Hepatocyte (in vitro differentiated cells): Measurements from ENCODE around the gene HSPH1. TPM values are rescaled to one million over a fixed set of nuclear protein-coding genes. Genes with fewer than 3 reads are reported as not detected.
A peak's percentile ranks its signal among the peaks of the same experiment; 100 is the strongest.

Experiments
- DNase-seq: peaks from one replicate; pipeline ENCODE4 v3.0.0-alpha.2; 2016; ENCODE audit warnings: low spot score
- H2AFZ ChIP-seq: fragments of 200-600 bp; sonication (generic); 2 replicates; pipeline ENCODE4 v1.6.0; 2016; ENCODE audit warnings: antibody characterized with exemption, mild to moderate bottlenecking
- H3K27ac ChIP-seq: fragments of 200-600 bp; sonication (generic); 2 replicates; pipeline ENCODE4 v1.5.1; 2016; ENCODE audit warnings: mild to moderate bottlenecking
- H3K27me3 ChIP-seq: fragments of 200-600 bp; sonication (generic); 2 replicates; pipeline ENCODE4 v1.6.1; 2016
- H3K36me3 ChIP-seq: fragments of 200-600 bp; sonication (generic); replicated peaks from 2 replicates; pipeline ENCODE4 v1.5.1; 2016; ENCODE audit warnings: low read depth; ENCODE audit not compliant: insufficient read depth
- H3K4me1 ChIP-seq: fragments of 200-600 bp; sonication (generic); 2 replicates; pipeline ENCODE4 v1.5.1; 2016; ENCODE audit warnings: mild to moderate bottlenecking, moderate library complexity; ENCODE audit not compliant: insufficient read depth
- H3K4me2 ChIP-seq: fragments of 200-600 bp; sonication (generic); 2 replicates; pipeline ENCODE4 v1.6.0; 2016
- H3K4me3 ChIP-seq: fragments of 200-600 bp; sonication (generic); 2 replicates; pipeline ENCODE4 v1.5.1; 2016; ENCODE audit warnings: mild to moderate bottlenecking
- H3K79me2 ChIP-seq: fragments of 200-600 bp; sonication (generic); 2 replicates; pipeline ENCODE4 v1.6.0; 2017; ENCODE audit warnings: mild to moderate bottlenecking
- H3K9me2 ChIP-seq: fragments of 200-600 bp; sonication (generic); replicated peaks from 2 replicates; pipeline ENCODE4 v1.6.0; 2017; ENCODE audit warnings: mild to moderate bottlenecking; ENCODE audit not compliant: insufficient read depth
- H3K9me3 ChIP-seq: fragments of 200-600 bp; sonication (generic); 2 replicates; pipeline ENCODE4 v1.5.1; 2016; ENCODE audit warnings: low read depth, mild to moderate bottlenecking
- H4K20me1 ChIP-seq: fragments of 200-600 bp; sonication (generic); 2 replicates; pipeline ENCODE4 v1.6.0; 2016; ENCODE audit warnings: mild to moderate bottlenecking; ENCODE audit not compliant: insufficient read depth, poor library complexity, severe bottlenecking
- EZH2 ChIP-seq: fragments of 200-600 bp; sonication (generic); IDR thresholded peaks from 2 replicates; pipeline ENCODE4 v1.6.1; 2016; ENCODE audit warnings: antibody characterized with exemption, mild to moderate bottlenecking, borderline replicate concordance
- EZH2phosphoT487 ChIP-seq: fragments of 200-600 bp; sonication (generic); IDR thresholded peaks from one replicate; pipeline ENCODE4 v1.6.1; 2018; ENCODE audit warnings: antibody characterized with exemption, mild to moderate bottlenecking, low read depth, moderate library complexity; ENCODE audit not compliant: unreplicated experiment, severe bottlenecking
- WGBS: methylation state at CpG from one replicate; pipeline ENCODE4 v1.1.6; 2016; ENCODE audit warnings: low lambda C conversion rate; ENCODE audit errors: missing lambda C conversion rate; 5-methylcytosine and 5-hydroxymethylcytosine counted together
- polyA plus RNA-seq: library from polyadenylated mRNA; unstranded; fragments of >200 nt; fragmentation: Nextera tagmentation; extraction: Ambion mirVana; gene quantifications from 2 replicates; pipeline ENCODE4 v1.2.1, GENCODE V29; 2016
- total RNA-seq: library from RNA; depleted of rRNA; stranded (reverse); fragments of >200 nt; gene quantifications from 2 replicates; pipeline ENCODE4 v1.2.3, GENCODE V29; 2014
- TF ChIP-seq, protein P1 (sequence below): fragments of 200-600 bp; sonication (generic); IDR thresholded peaks from 2 replicates; pipeline ENCODE4 v1.5.1; 2016; ENCODE audit warnings: antibody characterized with exemption, mild to moderate bottlenecking; ENCODE audit not compliant: poor library complexity

The HSPH1 gene
- total and polyA plus RNA-seq, 2 experiments from 2014 or later, result 64.1 to 74.2 TPM

- 74% methylated on average over 3 of the region's 3 CpGs for WGBS
- H3K79me2 ChIP-seq, result no peaks in the 10 kb centered on the region
- no peak overlapping the region for H2AFZ ChIP-seq
- TF ChIP-seq EZH2, result no peak
- TF ChIP-seq, protein P1, sequence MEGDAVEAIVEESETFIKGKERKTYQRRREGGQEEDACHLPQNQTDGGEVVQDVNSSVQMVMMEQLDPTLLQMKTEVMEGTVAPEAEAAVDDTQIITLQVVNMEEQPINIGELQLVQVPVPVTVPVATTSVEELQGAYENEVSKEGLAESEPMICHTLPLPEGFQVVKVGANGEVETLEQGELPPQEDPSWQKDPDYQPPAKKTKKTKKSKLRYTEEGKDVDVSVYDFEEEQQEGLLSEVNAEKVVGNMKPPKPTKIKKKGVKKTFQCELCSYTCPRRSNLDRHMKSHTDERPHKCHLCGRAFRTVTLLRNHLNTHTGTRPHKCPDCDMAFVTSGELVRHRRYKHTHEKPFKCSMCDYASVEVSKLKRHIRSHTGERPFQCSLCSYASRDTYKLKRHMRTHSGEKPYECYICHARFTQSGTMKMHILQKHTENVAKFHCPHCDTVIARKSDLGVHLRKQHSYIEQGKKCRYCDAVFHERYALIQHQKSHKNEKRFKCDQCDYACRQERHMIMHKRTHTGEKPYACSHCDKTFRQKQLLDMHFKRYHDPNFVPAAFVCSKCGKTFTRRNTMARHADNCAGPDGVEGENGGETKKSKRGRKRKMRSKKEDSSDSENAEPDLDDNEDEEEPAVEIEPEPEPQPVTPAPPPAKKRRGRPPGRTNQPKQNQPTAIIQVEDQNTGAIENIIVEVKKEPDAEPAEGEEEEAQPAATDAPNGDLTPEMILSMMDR, result no peak
- H3K4me2 ChIP-seq, result no peak overlapping the region
- no peaks in the 10 kb centered on the region for H3K36me3 ChIP-seq
- no peaks in the 10 kb centered on the region for H4K20me1 ChIP-seq
- no peaks in the 10 kb centered on the region for H3K4me1 ChIP-seq
- DNase-seq, result no peak
- H3K4me3 ChIP-seq, result no peak overlapping the region
- no peak overlapping the region for H3K27ac ChIP-seq
- H3K9me2 ChIP-seq, result no peaks in the 10 kb centered on the region
- H3K27me3 ChIP-seq, result no peaks in the 10 kb centered on the region
- no peaks in the 10 kb centered on the region for H3K9me3 ChIP-seq
Observed at GRCh38 chr13:31175847-31176532, 14.3 kb upstream of the HSPH1 start.

- Histone ChIP-seq H3K9me2 (no peaks in the 10 kb centered on the region), H4K20me1 (no peaks in the 10 kb centered on the region), H3K27ac (no peak overlapping the region), H3K4me3 (no peak overlapping the region), H3K4me1 (no peaks in the 10 kb centered on the region), H3K27me3 (no peaks in the 10 kb centered on the region), H3K79me2 (no peaks in the 10 kb centered on the region), H3K36me3 (no peaks in the 10 kb centered on the region), H3K9me3 (no peaks in the 10 kb centered on the region), H3K4me2 (no peak overlapping the region), H2AFZ (no peak overlapping the region)
- TF ChIP-seq EZH2phosphoT487 (no peak), EZH2 (no peak)
- TF ChIP-seq, protein P1, result peak; percentile 23
- no peak for DNase-seq
- 71% methylated on average over 3 of the region's 3 CpGs for WGBS
Observed at GRCh38 chr13:31174018-31174417, 12.3 kb upstream of the HSPH1 start.

GRCh38 chr13:31172535-31172934, 10.8 kb upstream of the HSPH1 start:
- Histone ChIP-seq H3K27me3 (no peaks in the 10 kb centered on the region), H3K9me2 (no peaks in the 10 kb centered on the region), H3K27ac (no peak overlapping the region), H3K4me2 (no peak overlapping the region), H3K4me1 (no peaks in the 10 kb centered on the region), H4K20me1 (no peaks in the 10 kb centered on the region), H3K36me3 (no peaks in the 10 kb centered on the region), H3K79me2 (no peaks in the 10 kb centered on the region), H3K9me3 (no peaks in the 10 kb centered on the region), H3K4me3 (no peak overlapping the region), H2AFZ (no peak overlapping the region)
- TF ChIP-seq, protein P1, result no peak
- TF ChIP-seq EZH2 (no peak), EZH2phosphoT487 (no peak)
- WGBS, result 67% methylated on average over 2 of the region's 2 CpGs
- peak; percentile 33 for DNase-seq
